Measurements from ENCODE around the gene SNRNP40. TPM values are rescaled to one million over a fixed set of nuclear protein-coding genes. Genes with fewer than 3 reads are reported as not detected.
"Not testable (repeated sequence)": the region's sequence is repeated elsewhere in the genome, so short reads cannot be mapped to it uniquely, and the experiment has no call there.

The SNRNP40 gene
- total and polyA plus RNA-seq, 10 donors, result 21.4 to 53.0 (median 40.1) TPM

DNA sequence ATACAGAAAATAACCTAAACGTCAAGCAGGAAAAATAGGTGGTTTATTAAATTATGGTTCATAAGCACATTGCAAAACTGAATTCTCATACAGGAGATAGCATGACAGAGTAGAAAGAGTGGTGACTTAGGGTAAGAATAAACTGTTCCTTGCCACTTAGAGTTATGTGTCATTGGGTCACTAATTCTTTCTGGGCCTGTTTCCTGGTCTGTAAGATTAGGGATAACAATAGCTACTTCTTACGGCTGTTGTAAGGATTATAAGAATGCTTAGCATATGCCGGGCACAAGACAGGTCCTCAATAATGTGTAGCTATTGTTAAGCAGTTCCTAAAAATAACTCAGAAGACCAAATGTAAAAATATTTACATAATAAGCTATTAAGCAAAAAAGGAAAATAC lies 24.2 kb downstream of the SNRNP40 start:
- intact Hi-C loops (cut with DNase I; ENCODE audit: low total_unique reads), result no loop called here
- no peaks in the 10 kb centered on the region for H3K4me1 ChIP-seq
- H3K36me3 ChIP-seq, result peaks cover 3 to 100% (median 82%) of the 10 kb centered on the region in 6 donors
- 80 to 88% (median 81%) methylated on average over 3 of the region's 3 CpGs for WGBS, 5 donors
- no peaks in the 10 kb centered on the region for H3K27me3 ChIP-seq (replicated peaks in 1 of 7)
- TF ChIP-seq, protein P1, sequence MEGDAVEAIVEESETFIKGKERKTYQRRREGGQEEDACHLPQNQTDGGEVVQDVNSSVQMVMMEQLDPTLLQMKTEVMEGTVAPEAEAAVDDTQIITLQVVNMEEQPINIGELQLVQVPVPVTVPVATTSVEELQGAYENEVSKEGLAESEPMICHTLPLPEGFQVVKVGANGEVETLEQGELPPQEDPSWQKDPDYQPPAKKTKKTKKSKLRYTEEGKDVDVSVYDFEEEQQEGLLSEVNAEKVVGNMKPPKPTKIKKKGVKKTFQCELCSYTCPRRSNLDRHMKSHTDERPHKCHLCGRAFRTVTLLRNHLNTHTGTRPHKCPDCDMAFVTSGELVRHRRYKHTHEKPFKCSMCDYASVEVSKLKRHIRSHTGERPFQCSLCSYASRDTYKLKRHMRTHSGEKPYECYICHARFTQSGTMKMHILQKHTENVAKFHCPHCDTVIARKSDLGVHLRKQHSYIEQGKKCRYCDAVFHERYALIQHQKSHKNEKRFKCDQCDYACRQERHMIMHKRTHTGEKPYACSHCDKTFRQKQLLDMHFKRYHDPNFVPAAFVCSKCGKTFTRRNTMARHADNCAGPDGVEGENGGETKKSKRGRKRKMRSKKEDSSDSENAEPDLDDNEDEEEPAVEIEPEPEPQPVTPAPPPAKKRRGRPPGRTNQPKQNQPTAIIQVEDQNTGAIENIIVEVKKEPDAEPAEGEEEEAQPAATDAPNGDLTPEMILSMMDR (IDR thresholded peaks at IDR 0.05 in 8 of 11, conservative IDR thresholded peaks at IDR 0.05 in 3 of 11), result no peak
- no peak for TF ChIP-seq POLR2AphosphoS5 (IDR thresholded peaks at IDR 0.05)
- no peak for TF ChIP-seq POLR2A (IDR thresholded peaks at IDR 0.05)
- DNase-seq, result no peak
- no peaks in the 10 kb centered on the region for H3K9me3 ChIP-seq
- no peak overlapping the region for H3K27ac ChIP-seq
- H3K4me3 ChIP-seq, result no peak overlapping the region

GRCh38 chr1:31266547-31266946 lies 30.0 kb downstream of the SNRNP40 start:
- Histone ChIP-seq H3K27ac (no peak overlapping the region), H3K27me3 (replicated peaks in 1 of 7) (no peaks in the 10 kb centered on the region), H3K4me3 (no peak overlapping the region), H3K36me3 (peaks cover 3 to 100% (median 93%) of the 10 kb centered on the region in 6 donors), H3K9me3 (no peaks in the 10 kb centered on the region), H3K4me1 (no peaks in the 10 kb centered on the region)
- intact Hi-C loops (cut with DNase I; ENCODE audit: low total_unique reads), result no loop called here
- DNase-seq, result no peak
- TF ChIP-seq, protein P1 (IDR thresholded peaks at IDR 0.05 in 8 of 11, conservative IDR thresholded peaks at IDR 0.05 in 3 of 11), result no peak
- TF ChIP-seq POLR2AphosphoS5 (IDR thresholded peaks at IDR 0.05), result no peak
- no peak for TF ChIP-seq POLR2A (IDR thresholded peaks at IDR 0.05)
- 96 to 100% (median 98%) methylated on average over 2 of the region's 2 CpGs for WGBS, 5 donors

GRCh38 chr1:31264790-31265386 lies 31.7 kb downstream of the SNRNP40 start:
- peaks cover 0 to 100% (median 92%) of the 10 kb centered on the region in 6 donors for H3K36me3 ChIP-seq
- no peaks in the 10 kb centered on the region for H3K4me1 ChIP-seq
- H3K27me3 ChIP-seq (replicated peaks in 1 of 7), result no peaks in the 10 kb centered on the region
- no peak for DNase-seq
- H3K4me3 ChIP-seq, result no peak overlapping the region
- WGBS, 5 donors, result 91 to 100% (median 96%) methylated on average over 1 of the region's 1 CpG
- H3K27ac ChIP-seq, result no peak overlapping the region
- no peak for TF ChIP-seq POLR2AphosphoS5 (IDR thresholded peaks at IDR 0.05)
- TF ChIP-seq, protein P1 (IDR thresholded peaks at IDR 0.05 in 8 of 11, conservative IDR thresholded peaks at IDR 0.05 in 3 of 11), result no peak
- no peak for TF ChIP-seq POLR2A (IDR thresholded peaks at IDR 0.05)
- H3K9me3 ChIP-seq, result no peaks in the 10 kb centered on the region
- intact Hi-C loops (cut with DNase I; ENCODE audit: low total_unique reads), result no loop called here

DNA sequence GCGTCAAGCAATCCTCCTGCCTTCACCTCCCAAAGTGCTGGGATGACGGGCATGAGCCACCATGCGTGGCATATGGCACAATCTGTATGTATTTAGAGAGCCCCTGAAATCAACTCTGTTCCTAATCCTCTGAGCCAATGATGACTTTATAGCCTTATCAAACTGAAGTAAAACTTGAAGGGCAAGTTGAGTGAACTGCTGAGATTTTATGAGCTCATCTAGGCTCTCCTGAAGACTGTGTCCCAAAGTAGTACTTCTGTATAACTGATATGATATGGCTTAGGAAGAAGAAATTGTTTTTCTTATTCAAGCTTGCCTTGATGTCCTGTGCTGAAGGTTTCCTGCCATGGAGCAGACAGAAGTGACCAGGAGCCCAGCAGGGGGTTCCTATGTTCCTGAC lies 33.2 kb downstream of the SNRNP40 start:
- WGBS, 5 donors, result 96 to 100% (median 99%) methylated on average over 3 of the region's 3 CpGs
- H3K9me3 ChIP-seq, result no peaks in the 10 kb centered on the region
- no peak overlapping the region for H3K27ac ChIP-seq
- H3K27me3 ChIP-seq (replicated peaks in 1 of 7), result no peaks in the 10 kb centered on the region
- peaks cover 0 to 100% (median 94%) of the 10 kb centered on the region in 6 donors for H3K36me3 ChIP-seq
- no peak for TF ChIP-seq POLR2A (IDR thresholded peaks at IDR 0.05)
- no peak for TF ChIP-seq POLR2AphosphoS5 (IDR thresholded peaks at IDR 0.05)
- TF ChIP-seq, protein P1 (IDR thresholded peaks at IDR 0.05 in 8 of 11, conservative IDR thresholded peaks at IDR 0.05 in 3 of 11), result no peak
- DNase-seq, result no peak
- H3K4me1 ChIP-seq, result no peaks in the 10 kb centered on the region
- no peak overlapping the region for H3K4me3 ChIP-seq
- intact Hi-C loops (cut with DNase I; ENCODE audit: low total_unique reads), result no loop called here

DNA sequence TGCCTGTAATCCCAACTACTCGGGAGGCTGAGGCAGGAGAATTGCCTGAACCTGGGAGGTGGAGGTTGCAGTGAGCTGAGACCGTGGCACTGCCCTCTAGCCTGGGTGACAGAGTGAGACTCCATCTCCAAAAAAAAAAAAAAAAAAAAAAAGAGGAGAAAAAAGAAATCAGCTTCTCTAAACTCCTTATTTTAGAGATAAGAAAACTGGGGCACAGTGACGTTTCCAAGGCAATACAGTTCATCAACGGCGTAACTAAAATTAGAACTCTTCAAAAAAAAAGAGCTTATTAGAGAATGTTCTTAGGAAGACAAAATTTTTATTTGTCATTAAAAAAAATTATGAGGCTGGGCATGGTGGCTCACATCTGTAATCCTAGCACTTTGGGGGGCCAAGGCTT lies 34.2 kb downstream of the SNRNP40 start:
- H3K4me1 ChIP-seq; H3K4me3 ChIP-seq; DNase-seq; H3K27ac ChIP-seq; H3K9me3 ChIP-seq; H3K27me3 ChIP-seq (replicated peaks in 1 of 7); intact Hi-C loops (cut with DNase I; ENCODE audit: low total_unique reads): not testable (repeated sequence)
- H3K36me3 ChIP-seq, result peaks cover 0 to 100% (median 94%) of the 10 kb centered on the region in 6 donors
- WGBS, 5 donors, result 92 to 97% (median 94%) methylated on average over 5 of the region's 5 CpGs
